ENCODE data around the gene SPOUT1. TPM values are rescaled to one million over a fixed set of nuclear protein-coding genes. Genes with fewer than 3 reads are reported as not detected.

SPOUT1 gene
- total and polyA plus RNA-seq, 2 of the 13 experiments (the other 11 are each of a cell fraction or from before 2014, with no cell fraction given): 39.0 to 45.8 TPM

DNA sequence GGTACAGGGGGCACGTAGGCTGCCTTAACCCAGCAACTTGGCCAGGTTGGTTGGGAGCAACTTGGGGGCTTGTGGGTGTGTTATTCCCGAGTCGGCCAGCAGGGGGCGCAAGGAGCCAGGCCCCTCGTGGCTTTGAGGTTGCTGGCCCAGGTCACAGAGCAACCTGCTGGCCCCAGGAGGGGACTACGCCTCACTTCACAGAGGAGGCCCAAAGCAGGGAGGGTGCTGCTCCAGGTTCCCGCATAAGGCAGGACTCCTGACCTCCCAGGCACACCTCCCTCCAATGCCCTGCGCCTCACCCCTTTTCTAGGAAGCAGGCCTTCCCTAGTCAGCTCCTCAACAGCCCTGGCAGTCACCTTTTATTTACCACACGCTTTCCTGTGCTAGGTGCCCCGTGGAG is 34.1 kb upstream of the SPOUT1 start (continued):
- no peak for TF ChIP-seq ZBTB2 (CRISPR knock-in tag; IDR thresholded peaks at IDR 0.05; ENCODE audit: low read depth)
- TF ChIP-seq ZNF431 (CRISPR knock-in tag; IDR thresholded peaks at IDR 0.05; ENCODE audit: borderline replicate concordance, low read depth): no peak
- no peak for TF ChIP-seq PAF1 (CRISPR knock-in tag; IDR thresholded peaks at IDR 0.05)
- TF ChIP-seq ATM (IDR thresholded peaks at IDR 0.05; ENCODE audit: borderline replicate concordance): no peak
- 0 out of 2 replicates have a peak, but pooled peaks have one; percentile 59 for TF ChIP-seq ZNF607 (CRISPR knock-in tag; IDR thresholded peaks at IDR 0.05; ENCODE audit: borderline replicate concordance)
- no peak for TF ChIP-seq ZNF839 (CRISPR knock-in tag; IDR thresholded peaks at IDR 0.05; ENCODE audit: borderline replicate concordance)
- TF ChIP-seq, protein P1, sequence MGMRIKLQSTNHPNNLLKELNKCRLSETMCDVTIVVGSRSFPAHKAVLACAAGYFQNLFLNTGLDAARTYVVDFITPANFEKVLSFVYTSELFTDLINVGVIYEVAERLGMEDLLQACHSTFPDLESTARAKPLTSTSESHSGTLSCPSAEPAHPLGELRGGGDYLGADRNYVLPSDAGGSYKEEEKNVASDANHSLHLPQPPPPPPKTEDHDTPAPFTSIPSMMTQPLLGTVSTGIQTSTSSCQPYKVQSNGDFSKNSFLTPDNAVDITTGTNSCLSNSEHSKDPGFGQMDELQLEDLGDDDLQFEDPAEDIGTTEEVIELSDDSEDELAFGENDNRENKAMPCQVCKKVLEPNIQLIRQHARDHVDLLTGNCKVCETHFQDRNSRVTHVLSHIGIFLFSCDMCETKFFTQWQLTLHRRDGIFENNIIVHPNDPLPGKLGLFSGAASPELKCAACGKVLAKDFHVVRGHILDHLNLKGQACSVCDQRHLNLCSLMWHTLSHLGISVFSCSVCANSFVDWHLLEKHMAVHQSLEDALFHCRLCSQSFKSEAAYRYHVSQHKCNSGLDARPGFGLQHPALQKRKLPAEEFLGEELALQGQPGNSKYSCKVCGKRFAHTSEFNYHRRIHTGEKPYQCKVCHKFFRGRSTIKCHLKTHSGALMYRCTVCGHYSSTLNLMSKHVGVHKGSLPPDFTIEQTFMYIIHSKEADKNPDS (CRISPR knock-in tag; IDR thresholded peaks at IDR 0.05): no peak
- no peak for TF ChIP-seq ZNF264 (CRISPR knock-in tag; IDR thresholded peaks at IDR 0.05)
- TF ChIP-seq IRF2 (CRISPR knock-in tag; IDR thresholded peaks at IDR 0.05): no peak
- TF ChIP-seq TCF12 (IDR thresholded peaks at IDR 0.05): no peak
- no peak for TF ChIP-seq TCF12 (CRISPR knock-in tag; IDR thresholded peaks at IDR 0.05)
- TF ChIP-seq ZNF766 (CRISPR knock-in tag; IDR thresholded peaks at IDR 0.05; ENCODE audit: borderline replicate concordance): no peak
- TF ChIP-seq, protein P2, sequence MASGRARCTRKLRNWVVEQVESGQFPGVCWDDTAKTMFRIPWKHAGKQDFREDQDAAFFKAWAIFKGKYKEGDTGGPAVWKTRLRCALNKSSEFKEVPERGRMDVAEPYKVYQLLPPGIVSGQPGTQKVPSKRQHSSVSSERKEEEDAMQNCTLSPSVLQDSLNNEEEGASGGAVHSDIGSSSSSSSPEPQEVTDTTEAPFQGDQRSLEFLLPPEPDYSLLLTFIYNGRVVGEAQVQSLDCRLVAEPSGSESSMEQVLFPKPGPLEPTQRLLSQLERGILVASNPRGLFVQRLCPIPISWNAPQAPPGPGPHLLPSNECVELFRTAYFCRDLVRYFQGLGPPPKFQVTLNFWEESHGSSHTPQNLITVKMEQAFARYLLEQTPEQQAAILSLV (CRISPR knock-in tag; IDR thresholded peaks at IDR 0.05; ENCODE audit: borderline replicate concordance): no peak; the same call in 1 of the 2 replicates
- no peak for TF ChIP-seq CAMTA2 (CRISPR knock-in tag; IDR thresholded peaks at IDR 0.05; ENCODE audit: borderline replicate concordance)
- peak; percentile 36; the same call in 1 of the 2 replicates for TF ChIP-seq GATAD2A (CRISPR knock-in tag; IDR thresholded peaks at IDR 0.05)
- no peak for TF ChIP-seq ZNF558 (CRISPR knock-in tag; IDR thresholded peaks at IDR 0.05; ENCODE audit: borderline replicate concordance)
- TF ChIP-seq KLF11 (CRISPR knock-in tag; IDR thresholded peaks at IDR 0.05): no peak
- no peak for TF ChIP-seq PPARG (CRISPR knock-in tag; conservative IDR thresholded peaks at IDR 0.05)
- TF ChIP-seq, protein P3, sequence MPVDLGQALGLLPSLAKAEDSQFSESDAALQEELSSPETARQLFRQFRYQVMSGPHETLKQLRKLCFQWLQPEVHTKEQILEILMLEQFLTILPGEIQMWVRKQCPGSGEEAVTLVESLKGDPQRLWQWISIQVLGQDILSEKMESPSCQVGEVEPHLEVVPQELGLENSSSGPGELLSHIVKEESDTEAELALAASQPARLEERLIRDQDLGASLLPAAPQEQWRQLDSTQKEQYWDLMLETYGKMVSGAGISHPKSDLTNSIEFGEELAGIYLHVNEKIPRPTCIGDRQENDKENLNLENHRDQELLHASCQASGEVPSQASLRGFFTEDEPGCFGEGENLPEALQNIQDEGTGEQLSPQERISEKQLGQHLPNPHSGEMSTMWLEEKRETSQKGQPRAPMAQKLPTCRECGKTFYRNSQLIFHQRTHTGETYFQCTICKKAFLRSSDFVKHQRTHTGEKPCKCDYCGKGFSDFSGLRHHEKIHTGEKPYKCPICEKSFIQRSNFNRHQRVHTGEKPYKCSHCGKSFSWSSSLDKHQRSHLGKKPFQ (CRISPR knock-in tag; IDR thresholded peaks at IDR 0.05; ENCODE audit: insufficient replicate concordance): no peak
- TF ChIP-seq, protein P4, sequence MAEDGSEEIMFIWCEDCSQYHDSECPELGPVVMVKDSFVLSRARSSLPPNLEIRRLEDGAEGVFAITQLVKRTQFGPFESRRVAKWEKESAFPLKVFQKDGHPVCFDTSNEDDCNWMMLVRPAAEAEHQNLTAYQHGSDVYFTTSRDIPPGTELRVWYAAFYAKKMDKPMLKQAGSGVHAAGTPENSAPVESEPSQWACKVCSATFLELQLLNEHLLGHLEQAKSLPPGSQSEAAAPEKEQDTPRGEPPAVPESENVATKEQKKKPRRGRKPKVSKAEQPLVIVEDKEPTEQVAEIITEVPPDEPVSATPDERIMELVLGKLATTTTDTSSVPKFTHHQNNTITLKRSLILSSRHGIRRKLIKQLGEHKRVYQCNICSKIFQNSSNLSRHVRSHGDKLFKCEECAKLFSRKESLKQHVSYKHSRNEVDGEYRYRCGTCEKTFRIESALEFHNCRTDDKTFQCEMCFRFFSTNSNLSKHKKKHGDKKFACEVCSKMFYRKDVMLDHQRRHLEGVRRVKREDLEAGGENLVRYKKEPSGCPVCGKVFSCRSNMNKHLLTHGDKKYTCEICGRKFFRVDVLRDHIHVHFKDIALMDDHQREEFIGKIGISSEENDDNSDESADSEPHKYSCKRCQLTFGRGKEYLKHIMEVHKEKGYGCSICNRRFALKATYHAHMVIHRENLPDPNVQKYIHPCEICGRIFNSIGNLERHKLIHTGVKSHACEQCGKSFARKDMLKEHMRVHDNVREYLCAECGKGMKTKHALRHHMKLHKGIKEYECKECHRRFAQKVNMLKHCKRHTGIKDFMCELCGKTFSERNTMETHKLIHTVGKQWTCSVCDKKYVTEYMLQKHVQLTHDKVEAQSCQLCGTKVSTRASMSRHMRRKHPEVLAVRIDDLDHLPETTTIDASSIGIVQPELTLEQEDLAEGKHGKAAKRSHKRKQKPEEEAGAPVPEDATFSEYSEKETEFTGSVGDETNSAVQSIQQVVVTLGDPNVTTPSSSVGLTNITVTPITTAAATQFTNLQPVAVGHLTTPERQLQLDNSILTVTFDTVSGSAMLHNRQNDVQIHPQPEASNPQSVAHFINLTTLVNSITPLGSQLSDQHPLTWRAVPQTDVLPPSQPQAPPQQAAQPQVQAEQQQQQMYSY (CRISPR knock-in tag; IDR thresholded peaks at IDR 0.05): no peak
- no peak for TF ChIP-seq ZNF24 (IDR thresholded peaks at IDR 0.05)
